ENCODE results near the gene SEC11C.
"Not testable (repeated sequence)": the region's sequence is repeated elsewhere in the genome, so short reads cannot be mapped to it uniquely, and the experiment has no call there.

Gene SEC11C

GRCh38 chr18:59132810-59133465 is 6.7 kb upstream of the SEC11C start:
- no peak for TF ChIP-seq ZFX (IDR thresholded peaks at IDR 0.05; ENCODE audit: borderline replicate concordance)
- no peak for TF ChIP-seq CTCF (IDR thresholded peaks at IDR 0.05)

GRCh38 chr18:59139291-59139614 is 431 bp upstream of the SEC11C start:
- peak overlapping the region; percentile 78 for H3K27ac ChIP-seq
- TF ChIP-seq ZFX (IDR thresholded peaks at IDR 0.05; ENCODE audit: borderline replicate concordance), result no peak
- TF ChIP-seq CTCF (IDR thresholded peaks at IDR 0.05), result no peak

More at GRCh38 chr18:59132810-59133465, 6.7 kb upstream of the SEC11C start:
- H3K27ac ChIP-seq, result no peak overlapping the region

- peak overlapping the region; percentile 78 for H3K27ac ChIP-seq
- no peak for TF ChIP-seq ZFX (IDR thresholded peaks at IDR 0.05; ENCODE audit: borderline replicate concordance)
- no peak for TF ChIP-seq CTCF (IDR thresholded peaks at IDR 0.05)
Observed at GRCh38 chr18:59140302-59140885, 710 bp downstream of the SEC11C start.

- TF ChIP-seq CTCF (IDR thresholded peaks at IDR 0.05) (no peak), ZFX (IDR thresholded peaks at IDR 0.05; ENCODE audit: borderline replicate concordance) (no peak)
- no peak overlapping the region for H3K27ac ChIP-seq
Observed at GRCh38 chr18:59141294-59142068, 1.8 kb downstream of the SEC11C start.

GRCh38 chr18:59142274-59142673 is 2.6 kb downstream of the SEC11C start:
- no peak overlapping the region for H3K27ac ChIP-seq

GRCh38 chr18:59142800-59143416 is 3.2 kb downstream of the SEC11C start:
- H3K27ac ChIP-seq, result not testable (repeated sequence)

More at GRCh38 chr18:59142274-59142673, 2.6 kb downstream of the SEC11C start:
- TF ChIP-seq ZFX (IDR thresholded peaks at IDR 0.05; ENCODE audit: borderline replicate concordance) (no peak), CTCF (IDR thresholded peaks at IDR 0.05) (no peak)

GRCh38 chr18:59143441-59143840 is 3.8 kb downstream of the SEC11C start:
- no peak overlapping the region for H3K27ac ChIP-seq
- TF ChIP-seq CTCF (IDR thresholded peaks at IDR 0.05) (no peak), ZFX (IDR thresholded peaks at IDR 0.05; ENCODE audit: borderline replicate concordance) (no peak)
